SK-N-SH (cell line): Measurements from ENCODE around the gene RFX2. TPM values are rescaled to one million over a fixed set of nuclear protein-coding genes. Genes with fewer than 3 reads are reported as not detected.

Experiments used
- CHD2 ChIP-seq: fragments of 150-350 bp; IDR thresholded peaks from 2 replicates; pipeline ENCODE4 v1.6.1; 2018; ENCODE audit warnings: low read length; ENCODE audit not compliant: partially characterized antibody
- CTCF ChIP-seq: fragments of 200-600 bp; sonication (generic); IDR thresholded peaks from 2 replicates; pipeline ENCODE4 v1.6.1; 2017; ENCODE audit warnings: antibody characterized with exemption, mild to moderate bottlenecking, moderate library complexity
- ELF1 ChIP-seq: IDR thresholded peaks from 2 replicates; pipeline ENCODE4 v1.4.0; 2012
- EZH2phosphoT487 ChIP-seq: fragments of 200-600 bp; sonication (generic); IDR thresholded peaks from 2 replicates; pipeline ENCODE4 v1.6.1; 2017; ENCODE audit warnings: low read depth, mixed run types, mild to moderate bottlenecking, antibody characterized with exemption, moderate library complexity, borderline replicate concordance
- GATA2 ChIP-seq: sonication (generic); formaldehyde crosslinking; IDR thresholded peaks from 2 replicates; pipeline ENCODE4 v1.5.0; 2020; ENCODE audit warnings: mild to moderate bottlenecking, missing genetic modification reagents
- JUND ChIP-seq: IDR thresholded peaks from 2 replicates; pipeline ENCODE4 v1.4.0; 2012
- MEF2A ChIP-seq: IDR thresholded peaks from 2 replicates; pipeline ENCODE4 v1.4.0; 2012; ENCODE audit warnings: low read depth, borderline replicate concordance
- NFIC ChIP-seq: IDR thresholded peaks from 2 replicates; pipeline ENCODE4 v1.4.0; 2012; ENCODE audit warnings: borderline replicate concordance
- PBX3 ChIP-seq: IDR thresholded peaks from 2 replicates; pipeline ENCODE4; 2012
- POLR2AphosphoS5 ChIP-seq: IDR thresholded peaks from 2 replicates; pipeline ENCODE4 v1.6.1; 2012; ENCODE audit warnings: low read depth, low read length
- RCOR1 ChIP-seq: fragments of 150-350 bp; IDR thresholded peaks from 2 replicates; pipeline ENCODE4 v1.6.1; 2017; ENCODE audit warnings: antibody characterized with exemption, low read length
- REST ChIP-seq: IDR thresholded peaks from 2 replicates; pipeline ENCODE4 v1.6.1; 2012; ENCODE audit warnings: mild to moderate bottlenecking, low read depth, low read length, moderate library complexity
- RFX5 ChIP-seq: IDR thresholded peaks from 2 replicates; pipeline ENCODE4 v1.6.1; 2012; ENCODE audit warnings: mild to moderate bottlenecking, improper control_type of control experiment, low read length
- RXRA ChIP-seq: IDR thresholded peaks from 2 replicates; pipeline ENCODE4 v1.4.0; 2012; ENCODE audit warnings: low read depth, mild to moderate bottlenecking, borderline replicate concordance
- TCF12 ChIP-seq: IDR thresholded peaks from 2 replicates; pipeline ENCODE4 v1.4.0; 2012
- polyA plus RNA-seq, 3 experiments: library from polyadenylated mRNA; depleted of rRNA; stranded (reverse); fragments of >200 nt; gene quantifications; 2 replicates each; pipeline ENCODE4 v1.2.3, GENCODE V29; 2012
- TF ChIP-seq, protein P1 (sequence below): fragments of 150-350 bp; IDR thresholded peaks from 2 replicates; pipeline ENCODE4 v1.6.1; 2016; ENCODE audit warnings: mild to moderate bottlenecking, low read depth, low read length
- TF ChIP-seq, protein P2 (sequence below): fragments of 150-350 bp; IDR thresholded peaks from 2 replicates; pipeline ENCODE4 v1.6.1; 2017; ENCODE audit warnings: antibody characterized with exemption, low read length, low read depth, borderline replicate concordance
- TF ChIP-seq, protein P3 (sequence below): IDR thresholded peaks from 2 replicates; pipeline ENCODE4 v1.4.0; 2012; ENCODE audit warnings: low read depth, borderline replicate concordance

Gene RFX2
- polyA plus RNA-seq, 1 of the 3 experiments (the other 2 are of a cell fraction): 12.6 TPM

GRCh38 chr19:6060600-6061375 is 49.5 kb downstream of the RFX2 start (continued):
- TF ChIP-seq TCF12 (peak; percentile 91), EZH2phosphoT487 (no peak), POLR2AphosphoS5 (peak; percentile 40; the same call in 1 of the 2 replicates), NFIC (peak; percentile 88), CTCF (no peak), CHD2 (no peak), RFX5 (no peak), JUND (peak; percentile 94), RXRA (no peak), ELF1 (no peak), PBX3 (peak; percentile 83), RCOR1 (no peak), REST (peak; percentile 37; the same call in 1 of the 2 replicates), MEF2A (peak; percentile 81; the same call in 1 of the 2 replicates), GATA2 (CRISPR knock-in tag) (peak; percentile 89)
- TF ChIP-seq, protein P1, sequence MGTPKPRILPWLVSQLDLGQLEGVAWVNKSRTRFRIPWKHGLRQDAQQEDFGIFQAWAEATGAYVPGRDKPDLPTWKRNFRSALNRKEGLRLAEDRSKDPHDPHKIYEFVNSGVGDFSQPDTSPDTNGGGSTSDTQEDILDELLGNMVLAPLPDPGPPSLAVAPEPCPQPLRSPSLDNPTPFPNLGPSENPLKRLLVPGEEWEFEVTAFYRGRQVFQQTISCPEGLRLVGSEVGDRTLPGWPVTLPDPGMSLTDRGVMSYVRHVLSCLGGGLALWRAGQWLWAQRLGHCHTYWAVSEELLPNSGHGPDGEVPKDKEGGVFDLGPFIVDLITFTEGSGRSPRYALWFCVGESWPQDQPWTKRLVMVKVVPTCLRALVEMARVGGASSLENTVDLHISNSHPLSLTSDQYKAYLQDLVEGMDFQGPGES: no peak
- TF ChIP-seq, protein P2, sequence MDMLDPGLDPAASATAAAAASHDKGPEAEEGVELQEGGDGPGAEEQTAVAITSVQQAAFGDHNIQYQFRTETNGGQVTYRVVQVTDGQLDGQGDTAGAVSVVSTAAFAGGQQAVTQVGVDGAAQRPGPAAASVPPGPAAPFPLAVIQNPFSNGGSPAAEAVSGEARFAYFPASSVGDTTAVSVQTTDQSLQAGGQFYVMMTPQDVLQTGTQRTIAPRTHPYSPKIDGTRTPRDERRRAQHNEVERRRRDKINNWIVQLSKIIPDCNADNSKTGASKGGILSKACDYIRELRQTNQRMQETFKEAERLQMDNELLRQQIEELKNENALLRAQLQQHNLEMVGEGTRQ: no peak
- TF ChIP-seq, protein P3, sequence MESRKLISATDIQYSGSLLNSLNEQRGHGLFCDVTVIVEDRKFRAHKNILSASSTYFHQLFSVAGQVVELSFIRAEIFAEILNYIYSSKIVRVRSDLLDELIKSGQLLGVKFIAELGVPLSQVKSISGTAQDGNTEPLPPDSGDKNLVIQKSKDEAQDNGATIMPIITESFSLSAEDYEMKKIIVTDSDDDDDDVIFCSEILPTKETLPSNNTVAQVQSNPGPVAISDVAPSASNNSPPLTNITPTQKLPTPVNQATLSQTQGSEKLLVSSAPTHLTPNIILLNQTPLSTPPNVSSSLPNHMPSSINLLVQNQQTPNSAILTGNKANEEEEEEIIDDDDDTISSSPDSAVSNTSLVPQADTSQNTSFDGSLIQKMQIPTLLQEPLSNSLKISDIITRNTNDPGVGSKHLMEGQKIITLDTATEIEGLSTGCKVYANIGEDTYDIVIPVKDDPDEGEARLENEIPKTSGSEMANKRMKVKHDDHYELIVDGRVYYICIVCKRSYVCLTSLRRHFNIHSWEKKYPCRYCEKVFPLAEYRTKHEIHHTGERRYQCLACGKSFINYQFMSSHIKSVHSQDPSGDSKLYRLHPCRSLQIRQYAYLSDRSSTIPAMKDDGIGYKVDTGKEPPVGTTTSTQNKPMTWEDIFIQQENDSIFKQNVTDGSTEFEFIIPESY: peak; percentile 75
